Endothelial cell of umbilical vein (primary cell): ENCODE data around the gene GMPR2. TPM values are rescaled to one million over a fixed set of nuclear protein-coding genes. Genes with fewer than 3 reads are reported as not detected.

Source experiments
- BruUV-seq: library from RNA; stranded (reverse); fragments of 400-500 nt; replicated peaks from 2 replicates; lab custom pipeline; 2021; lab: Mats Ljungman, UMichigan
- CTCF ChIA-PET: fragments of 300-600, 350-600 bp; sonication (Branson Sonifier 250); formaldehyde crosslinking; loops from one replicate; lab custom pipeline; 2021; ENCODE audit warnings: antibody characterized with exemption, inconsistent platforms; lab: Charles Lee
- POLR2A ChIA-PET: fragments of 300-600, 350-600 bp; sonication (Branson Sonifier 250); formaldehyde crosslinking; loops from one replicate; lab custom pipeline; 2021; ENCODE audit warnings: antibody characterized with exemption, inconsistent platforms; lab: Charles Lee
- DNase-seq: peaks from one replicate; pipeline ENCODE4 v3.0.0-alpha.2; 2011; ENCODE audit warnings: low read depth, low spot score
- FAIRE-seq: peaks from 2 replicates; lab custom pipeline; 2011; peaks lifted over from hg19 to GRCh38; lab: Jason Lieb, UNC
- H2AFZ ChIP-seq: 2 replicates; pipeline ENCODE4 v1.6.0; 2012; ENCODE audit warnings: low read depth, low read length, control low read depth, inconsistent platforms
- H3K27ac ChIP-seq: 2 replicates; pipeline ENCODE4 v1.5.1; 2011; ENCODE audit warnings: low read depth, mild to moderate bottlenecking, control low read depth, low read length, moderate library complexity; ENCODE audit not compliant: insufficient read depth
- H3K27me3 ChIP-seq, 2 experiments: 2 replicates each; pipeline versions ENCODE4 v1.6.0 to v1.6.1; 2011; ENCODE audit warnings: low read length in 2 of 2, mixed read lengths in 1 of 2; ENCODE audit not compliant: control insufficient read depth in 2 of 2, insufficient read depth in 2 of 2
- H3K36me3 ChIP-seq, 2 experiments: 2 replicates in 1 of 2; 3 replicates in 1 of 2; pipeline ENCODE4 v1.5.1; 2011; ENCODE audit warnings: low read length in 2 of 2, mild to moderate bottlenecking in 1 of 2, moderate library complexity in 1 of 2; ENCODE audit not compliant: control insufficient read depth in 2 of 2, insufficient read depth in 2 of 2; ENCODE audit errors: extremely low read depth in 1 of 2
- H3K4me1 ChIP-seq: 3 replicates; pipeline ENCODE4 v1.5.1; 2011; ENCODE audit warnings: mild to moderate bottlenecking, low read length; ENCODE audit not compliant: control insufficient read depth, insufficient read depth; ENCODE audit errors: extremely low read depth
- H3K4me2 ChIP-seq: 2 replicates; pipeline ENCODE4 v1.6.1; 2011; ENCODE audit warnings: low read length, control low read depth, mixed read lengths; ENCODE audit not compliant: insufficient read depth
- H3K4me3 ChIP-seq, 3 experiments: fragments of 200-600 bp in 1 of 3; sonication (generic), shearing (Covaris generic) in 1 of 3; replicated peaks in 1 of 3; 2 replicates each; pipeline ENCODE4 v1.5.1; 2011 to 2016; ENCODE audit warnings: control low read depth in 3 of 3, low read length in 3 of 3, mild to moderate bottlenecking in 2 of 3, inconsistent platforms in 1 of 3, low read depth in 1 of 3, moderate library complexity in 1 of 3; ENCODE audit not compliant: insufficient read depth in 1 of 3
- H3K79me2 ChIP-seq: 2 replicates; pipeline ENCODE4 v1.6.0; 2012; ENCODE audit warnings: low read length, inconsistent platforms; ENCODE audit not compliant: control insufficient read depth, insufficient read depth
- H3K9ac ChIP-seq: replicated peaks from 2 replicates; pipeline ENCODE3; 2011; ENCODE audit warnings: low read length, control low read depth; ENCODE audit not compliant: insufficient read depth; ENCODE audit errors: extremely low read depth
- H3K9me1 ChIP-seq: replicated peaks from 3 replicates; pipeline ENCODE4 v1.6.0; 2011; ENCODE audit warnings: mild to moderate bottlenecking, low read length; ENCODE audit not compliant: control insufficient read depth, insufficient read depth; ENCODE audit errors: extremely low read depth
- H3K9me3 ChIP-seq: replicated peaks from 2 replicates; pipeline ENCODE4 v1.5.1; 2012; ENCODE audit warnings: low read length, inconsistent platforms; ENCODE audit not compliant: control insufficient read depth, insufficient read depth
- H4K20me1 ChIP-seq: replicated peaks from 2 replicates; pipeline ENCODE3; 2011; ENCODE audit warnings: mild to moderate bottlenecking, low read length; ENCODE audit not compliant: control insufficient read depth, insufficient read depth; ENCODE audit errors: extremely low read depth
- EZH2 ChIP-seq: IDR thresholded peaks from 2 replicates; pipeline ENCODE4 v1.6.1; 2012; ENCODE audit warnings: borderline replicate concordance, low read depth, mild to moderate bottlenecking, moderate library complexity, low read length, inconsistent platforms; ENCODE audit not compliant: severe bottlenecking
- FOS ChIP-seq: IDR thresholded peaks from 2 replicates; pipeline ENCODE4 v1.6.1; 2011; ENCODE audit warnings: mild to moderate bottlenecking, low read length, moderate library complexity, borderline replicate concordance; ENCODE audit not compliant: insufficient read depth
- GATA2 ChIP-seq: IDR thresholded peaks from 2 replicates; pipeline ENCODE4 v1.7.0; 2011; ENCODE audit warnings: low read depth, mild to moderate bottlenecking, moderate library complexity, mixed read lengths, low read length; ENCODE audit not compliant: insufficient read length, insufficient read depth
- JUN ChIP-seq: IDR thresholded peaks from 2 replicates; pipeline ENCODE4 v1.6.1; 2011; ENCODE audit warnings: borderline replicate concordance, low read depth; ENCODE audit not compliant: insufficient read length, insufficient read depth
- MYC ChIP-seq: IDR thresholded peaks from one replicate; pipeline ENCODE4 v1.6.1; 2011; ENCODE audit warnings: mild to moderate bottlenecking, low read depth, low read length
- POLR2A ChIP-seq: IDR thresholded peaks from 2 replicates; pipeline ENCODE4 v1.6.1; 2012; ENCODE audit warnings: low read depth, mild to moderate bottlenecking, control low read depth, low read length
- POLR2AphosphoS5 ChIP-seq: IDR thresholded peaks from 2 replicates; pipeline ENCODE4 v1.6.1; 2012; ENCODE audit warnings: low read depth, mild to moderate bottlenecking, control low read depth, low read length, moderate library complexity; ENCODE audit not compliant: insufficient read depth
- dilution Hi-C: fragments of 300-500 bp; cut with MboI; formaldehyde crosslinking; loops from one replicate; pipeline ENCODE4 v1.15.0; 2019; ENCODE audit warnings: low sequenced_read_pairs; ENCODE audit not compliant: extremely low pct_ligation_motif_present
- intact Hi-C: fragments of 100-400 bp; cut with micrococcal nuclease; formaldehyde crosslinking; loops from one replicate; pipeline ENCODE4 v1.10.0; 2022
- polyA plus RNA-seq, 4 experiments: library from polyadenylated mRNA; depleted of rRNA in 3 of 4; stranded (reverse) in 3 of 4; unstranded in 1 of 4; fragments of >200 nt; gene quantifications; 2 replicates each; pipeline versions ENCODE4 v1.2.1 to v1.2.3, GENCODE V29; 2011 to 2012; ENCODE audit warnings: missing spikeins in 1 of 4
- total RNA-seq: library from RNA; stranded (reverse); gene quantifications from 2 replicates; pipeline ENCODE4 v1.2.3, GENCODE V29; 2021
- TF ChIP-seq, protein P1 (sequence below), 2 donors: IDR thresholded peaks; 1 replicate in 1 of 2; 2 replicates in 1 of 2; pipeline ENCODE4 v1.5.1; 2011; ENCODE audit warnings: low read length in 2 of 2, mild to moderate bottlenecking in 2 of 2, moderate library complexity in 2 of 2, control low read depth in 1 of 2, inconsistent platforms in 1 of 2, low read depth in 1 of 2; ENCODE audit not compliant: insufficient read depth in 1 of 2; ENCODE audit errors: extremely low read depth in 1 of 2
- TF ChIP-seq, protein P2 (sequence below): IDR thresholded peaks from 2 replicates; pipeline ENCODE4 v1.6.1; 2011; ENCODE audit not compliant: insufficient read depth, insufficient read length

GMPR2 gene
- total and polyA plus RNA-seq, 2 donors (not counting 3 experiments of a cell fraction or from before 2014, with no cell fraction given) = 58.1 to 61.8 TPM

DNA sequence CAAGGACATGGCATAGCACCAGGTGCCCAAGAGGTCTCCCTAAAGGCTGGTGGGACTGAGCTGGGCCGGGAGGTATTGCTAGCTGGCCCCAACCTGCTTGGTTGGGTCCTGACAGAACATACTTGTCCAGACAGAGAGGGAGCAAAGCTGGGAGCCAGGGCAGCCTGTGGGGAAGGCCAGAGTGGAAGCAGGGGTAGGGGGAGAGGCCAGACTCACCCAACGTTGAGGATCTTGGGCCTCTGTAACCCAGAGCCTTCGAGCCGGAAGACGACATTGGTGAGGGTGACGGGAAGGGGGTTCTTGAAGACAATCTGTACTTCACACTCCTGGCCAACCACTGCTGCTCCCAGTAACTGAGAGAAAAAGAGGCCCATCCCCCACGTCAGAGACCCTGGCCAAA is 21.2 kb downstream of the GMPR2 start:
- Histone ChIP-seq H4K20me1 (no peaks in the 10 kb centered on the region), H3K9me1 (no peaks in the 10 kb centered on the region), H3K9ac (no peak overlapping the region), H3K4me3 (no peak overlapping the region), H3K4me1 (no peaks in the 10 kb centered on the region), H3K79me2 (no peaks in the 10 kb centered on the region), H3K4me2 (no peak overlapping the region), H2AFZ (no peak overlapping the region), H3K36me3 (peaks cover 0 to 3% of the 10 kb centered on the region in 2 experiments), H3K9me3 (no peaks in the 10 kb centered on the region), H3K27me3 (no peaks in the 10 kb centered on the region), H3K27ac (no peak overlapping the region)
- TF ChIP-seq GATA2 (no peak), POLR2AphosphoS5 (no peak), POLR2A (no peak), FOS (no peak), MYC (no peak), EZH2 (no peak), JUN (no peak)
- TF ChIP-seq, protein P1, sequence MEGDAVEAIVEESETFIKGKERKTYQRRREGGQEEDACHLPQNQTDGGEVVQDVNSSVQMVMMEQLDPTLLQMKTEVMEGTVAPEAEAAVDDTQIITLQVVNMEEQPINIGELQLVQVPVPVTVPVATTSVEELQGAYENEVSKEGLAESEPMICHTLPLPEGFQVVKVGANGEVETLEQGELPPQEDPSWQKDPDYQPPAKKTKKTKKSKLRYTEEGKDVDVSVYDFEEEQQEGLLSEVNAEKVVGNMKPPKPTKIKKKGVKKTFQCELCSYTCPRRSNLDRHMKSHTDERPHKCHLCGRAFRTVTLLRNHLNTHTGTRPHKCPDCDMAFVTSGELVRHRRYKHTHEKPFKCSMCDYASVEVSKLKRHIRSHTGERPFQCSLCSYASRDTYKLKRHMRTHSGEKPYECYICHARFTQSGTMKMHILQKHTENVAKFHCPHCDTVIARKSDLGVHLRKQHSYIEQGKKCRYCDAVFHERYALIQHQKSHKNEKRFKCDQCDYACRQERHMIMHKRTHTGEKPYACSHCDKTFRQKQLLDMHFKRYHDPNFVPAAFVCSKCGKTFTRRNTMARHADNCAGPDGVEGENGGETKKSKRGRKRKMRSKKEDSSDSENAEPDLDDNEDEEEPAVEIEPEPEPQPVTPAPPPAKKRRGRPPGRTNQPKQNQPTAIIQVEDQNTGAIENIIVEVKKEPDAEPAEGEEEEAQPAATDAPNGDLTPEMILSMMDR (IDR thresholded peaks at IDR 0.05; ENCODE audit: extremely low read depth in 1 of 2, insufficient read depth in 1 of 2, low read depth in 1 of 2, low read length in 2 of 2) = no peak
- TF ChIP-seq, protein P2, sequence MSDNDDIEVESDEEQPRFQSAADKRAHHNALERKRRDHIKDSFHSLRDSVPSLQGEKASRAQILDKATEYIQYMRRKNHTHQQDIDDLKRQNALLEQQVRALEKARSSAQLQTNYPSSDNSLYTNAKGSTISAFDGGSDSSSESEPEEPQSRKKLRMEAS = no peak
- ChIA-PET CTCF (no interaction called here), POLR2A (interaction anchor here (1.0 kb wide), 1 partner anchor 13 kb away, joined by 3 read pairs; no protein-coding TSS in a partner anchor)
- dilution Hi-C loops = no loop called here
- intact Hi-C loops = no loop called here
- FAIRE-seq = no peak
- no TSS peak for BruUV-seq
- no peak for DNase-seq
